K562 (cell line): ENCODE results near the gene FAM120B. TPM values are rescaled to one million over a fixed set of nuclear protein-coding genes. Genes with fewer than 3 reads are reported as not detected.

Source experiments
- ATAC-seq: fragments of 200-7000 bp; cut with Tn5 transposase; 3 replicates; pipeline ENCODE4 v1.9.1; 2020; ENCODE audit warnings: moderate library complexity
- BruUV-seq: library from RNA; stranded (reverse); fragments of 400-500 nt; replicated peaks from 2 replicates; lab custom pipeline; 2021; lab: Mats Ljungman, UMichigan
- CTCF ChIA-PET: fragments of 300-600 bp; formaldehyde crosslinking; extraction: SDS; loops from one replicate; lab custom pipeline; 2021; ENCODE audit warnings: low intra/inter-chr PET ratio; lab: Yijun Ruan, JAX
- POLR2A ChIA-PET: fragments of 300-600, 350-650 bp; sonication (Branson Sonifier 250); formaldehyde crosslinking; extraction: SDS; loops from one replicate; lab custom pipeline; 2021; ENCODE audit warnings: antibody characterized with exemption, inconsistent platforms; lab: Yijun Ruan, JAX
- DNase-seq, 4 experiments: peaks; one replicate each; pipeline versions ENCODE4 v3.0.0 to v3.0.0-alpha.2; 2011 to 2018; ENCODE audit warnings: low spot score in 3 of 4, mixed read lengths in 3 of 4; ENCODE audit errors: extremely low read depth in 1 of 4
- FAIRE-seq: peaks from 2 replicates; lab custom pipeline; 2011; peaks lifted over from hg19 to GRCh38; lab: Jason Lieb, UNC
- H2AFZ ChIP-seq: 2 replicates; pipeline ENCODE4 v1.6.0; 2011; ENCODE audit warnings: low read depth, low read length, control low read depth, inconsistent platforms
- H3K27ac ChIP-seq: fragments of 200-600 bp; 3 replicates; pipeline ENCODE4 v1.8.0; 2011; ENCODE audit warnings: low read depth, mild to moderate bottlenecking, control low read depth, inconsistent platforms, low read length, moderate library complexity, mixed read lengths; ENCODE audit errors: extremely low read depth
- H3K27me3 ChIP-seq, 2 experiments: fragments of 300-600 bp in 1 of 2; 2 replicates in 1 of 2; 3 replicates in 1 of 2; pipeline versions ENCODE4 v1.6.0 to v1.8.0; 2011; ENCODE audit warnings: inconsistent platforms in 2 of 2, low read length in 2 of 2, mild to moderate bottlenecking in 1 of 2, mixed read lengths in 1 of 2, moderate library complexity in 1 of 2; ENCODE audit not compliant: control insufficient read depth in 2 of 2, insufficient read depth in 2 of 2
- H3K36me3 ChIP-seq: fragments of 300-600 bp; 3 replicates; pipeline ENCODE4 v1.8.0; 2011; ENCODE audit warnings: mild to moderate bottlenecking, low read length, inconsistent platforms; ENCODE audit not compliant: control insufficient read depth, insufficient read depth
- H3K4me1 ChIP-seq, 2 experiments: fragments of 200-600 bp in 1 of 2; replicated peaks in 1 of 2; 2 replicates in 1 of 2; 3 replicates in 1 of 2; pipeline versions ENCODE4 v1.5.1 to v1.8.0; 2011; ENCODE audit warnings: inconsistent platforms in 2 of 2, low read length in 2 of 2, mild to moderate bottlenecking in 1 of 2, mixed read lengths in 1 of 2, moderate library complexity in 1 of 2; ENCODE audit not compliant: control insufficient read depth in 2 of 2, insufficient read depth in 2 of 2
- H3K4me2 ChIP-seq: 2 replicates; pipeline ENCODE4 v1.6.1; 2011; ENCODE audit warnings: low read length, control low read depth, inconsistent platforms, mixed read lengths; ENCODE audit not compliant: insufficient read depth
- H3K4me3 ChIP-seq: fragments of 200-600 bp; sonication (generic), shearing (Covaris generic); 2 replicates; pipeline ENCODE4 v1.5.1; 2016; ENCODE audit warnings: control low read depth, inconsistent platforms
- H3K79me2 ChIP-seq: fragments of 200-600 bp; 3 replicates; pipeline ENCODE4 v1.8.0; 2011; ENCODE audit warnings: low read length, inconsistent platforms; ENCODE audit not compliant: control insufficient read depth, insufficient read depth
- H3K9ac ChIP-seq, 2 experiments: 2 replicates each; pipeline versions ENCODE4 v1.6.0 to v1.6.1; 2011; ENCODE audit warnings: low read depth in 2 of 2, low read length in 2 of 2, control low read depth in 1 of 2, inconsistent platforms in 1 of 2, mild to moderate bottlenecking in 1 of 2, mixed read lengths in 1 of 2; ENCODE audit not compliant: insufficient read depth in 1 of 2
- H3K9me1 ChIP-seq: one replicate; pipeline ENCODE4 v1.6.0; 2011; ENCODE audit warnings: inconsistent platforms, mild to moderate bottlenecking, low read length, moderate library complexity; ENCODE audit not compliant: control insufficient read depth, insufficient read depth
- H3K9me3 ChIP-seq: replicated peaks from 2 replicates; pipeline ENCODE4 v1.5.1; 2011; ENCODE audit warnings: low read depth, low read length, inconsistent platforms; ENCODE audit not compliant: control insufficient read depth, insufficient read depth
- H4K20me1 ChIP-seq: replicated peaks from 2 replicates; pipeline ENCODE4 v1.6.1; 2011; ENCODE audit warnings: low read length, inconsistent platforms, mixed read lengths; ENCODE audit not compliant: control insufficient read depth, insufficient read depth
- BRD9 ChIP-seq: fragments of 450-650 bp; IDR thresholded peaks from 2 replicates; pipeline ENCODE4 v1.6.1; 2018; ENCODE audit warnings: low read depth; ENCODE audit not compliant: partially characterized antibody
- ELF2 ChIP-seq: fragments of 250-450 bp; sonication (Bioruptor Pico); IDR thresholded peaks from 2 replicates; pipeline ENCODE4 v1.5.0; 2021; ENCODE audit warnings: mild to moderate bottlenecking
- HDAC1 ChIP-seq, 2 experiments: fragments of 450-650 bp; IDR thresholded peaks; 2 replicates each; pipeline ENCODE4 v1.6.1; 2016 to 2017; ENCODE audit warnings: inconsistent platforms in 1 of 2, mild to moderate bottlenecking in 1 of 2, moderate library complexity in 1 of 2
- HDGF ChIP-seq: fragments of 450-650 bp; IDR thresholded peaks from 2 replicates; pipeline ENCODE4 v1.6.1; 2016
- KLF13 ChIP-seq: fragments of 450-650 bp; IDR thresholded peaks from 2 replicates; pipeline ENCODE4 v1.6.1; 2016; ENCODE audit warnings: missing genetic modification characterization, low read depth, mild to moderate bottlenecking, missing compliant biosample characterization, moderate library complexity, borderline replicate concordance
- NFIX ChIP-seq: fragments of 250-450 bp; sonication (Bioruptor Pico); IDR thresholded peaks from 2 replicates; pipeline ENCODE4 v1.4.0; 2020; ENCODE audit warnings: low read depth, mild to moderate bottlenecking, moderate library complexity
- PTTG1 ChIP-seq: fragments of 450-650 bp; IDR thresholded peaks from 2 replicates; pipeline ENCODE4 v1.6.1; 2016; ENCODE audit warnings: low read depth, mild to moderate bottlenecking, missing genetic modification characterization, missing compliant biosample characterization
- SAFB2 ChIP-seq: fragments of 200-400 bp; formaldehyde crosslinking; IDR thresholded peaks from 2 replicates; pipeline ENCODE4 v1.6.1; 2018; ENCODE audit warnings: borderline replicate concordance, low read length, low read depth, moderate library complexity; ENCODE audit not compliant: severe bottlenecking
- SRSF7 ChIP-seq: fragments of 200-400 bp; formaldehyde crosslinking; optimal IDR thresholded peaks from 2 replicates; pipeline ENCODE3; 2017; ENCODE audit warnings: mild to moderate bottlenecking, low read depth, low read length
- TAL1 ChIP-seq: fragments of 450-650 bp; IDR thresholded peaks from 2 replicates; pipeline ENCODE4 v1.6.1; 2016; ENCODE audit warnings: mild to moderate bottlenecking
- ZNF184 ChIP-seq: sonication (generic); formaldehyde crosslinking; IDR thresholded peaks from 2 replicates; pipeline ENCODE4 v1.5.0; 2020; ENCODE audit warnings: missing genetic modification reagents
- ZNF57 ChIP-seq: fragments of 450-650 bp; formaldehyde crosslinking; IDR thresholded peaks from 2 replicates; pipeline ENCODE4 v1.4.0; 2020; ENCODE audit warnings: mild to moderate bottlenecking, moderate library complexity
- WGBS: fragments of 100-300 bp; shearing (Covaris generic); methylation state at CpG from one replicate; pipeline ENCODE4 v1.1.6; 2016; ENCODE audit warnings: low coverage, mixed read lengths; ENCODE audit not compliant: insufficient coverage; ENCODE audit errors: missing lambda C conversion rate; 5-methylcytosine and 5-hydroxymethylcytosine counted together
- in situ Hi-C: fragments of 300-500 bp; cut with MboI; formaldehyde crosslinking; loops from 4 replicates; pipeline ENCODE4 v1.15.0; 2018; ENCODE audit warnings: inconsistent platforms, mixed read lengths
- intact Hi-C: fragments of 100-400 bp; cut with micrococcal nuclease; formaldehyde crosslinking; loops from 2 replicates; pipeline ENCODE4 v1.14.2; 2022
- polyA plus RNA-seq, 8 experiments: library from polyadenylated mRNA; depleted of rRNA in 4 of 8; stranded (reverse) in 5 of 8; unstranded in 3 of 8; fragments of >200 nt; fragmentation: Nextera tagmentation in 2 of 8; fragmentation: Illumina TruSeq in 1 of 8; extraction: Ambion mirVana in 2 of 8; extraction: Trizol in 1 of 8; gene quantifications; 2 replicates each; pipeline versions ENCODE4 v1.2.1 to v1.2.3, GENCODE V29; 2011 to 2014; ENCODE audit warnings: inconsistent platforms in 1 of 8, missing spikeins in 1 of 8
- total RNA-seq, 7 experiments: library from RNA; depleted of rRNA in 6 of 7; stranded (reverse); fragments of >200 nt in 6 of 7; fragmentation: Illumina TruSeq in 2 of 7; extraction: Trizol in 2 of 7; gene quantifications; 2 replicates each; pipeline versions ENCODE4 v1.2.1 to v1.2.3, GENCODE V29; 2011 to 2021; ENCODE audit warnings: low replicate concordance in 1 of 7
- TF ChIP-seq, protein P1 (sequence below): fragments of 450-650 bp; formaldehyde crosslinking; IDR thresholded peaks from 2 replicates; pipeline ENCODE4 v1.4.0; 2020; ENCODE audit warnings: mild to moderate bottlenecking, moderate library complexity
- TF ChIP-seq, protein P2 (sequence below): fragments of 250-450 bp; sonication (Bioruptor Pico); IDR thresholded peaks from 2 replicates; pipeline ENCODE4 v1.5.0; 2020; ENCODE audit warnings: mild to moderate bottlenecking

The FAM120B gene
- total and polyA plus RNA-seq, 9 of the 15 experiments (the other 6 are each of a cell fraction or from before 2014, with no cell fraction given), result 3.5 to 22.6 (median 14.7) TPM

- ATAC-seq (no peak), FAIRE-seq (no peak)
- POLR2A ChIA-PET, result interaction anchor here (1.8 kb wide), 1 partner anchor 13 kb away, joined by 5 read pairs; no protein-coding TSS in a partner anchor
Measured at GRCh38 chr6:170383466-170384035, 77.0 kb downstream of the FAM120B start.

GRCh38 chr6:170385506-170385905, 78.9 kb downstream of the FAM120B start:
- H3K4me1 ChIP-seq, result no peaks in the 10 kb centered on the region
- in situ Hi-C loops, result no loop called here
- H3K9me3 ChIP-seq, result no peaks in the 10 kb centered on the region
- H3K9ac ChIP-seq, result no peak overlapping the region
- ChIA-PET CTCF (no interaction called here), POLR2A (interaction anchor here (1.8 kb wide), 1 partner anchor 11 kb away, joined by 5 read pairs; no protein-coding TSS in a partner anchor)
- FAIRE-seq (no peak), ATAC-seq (no peak), DNase-seq (no peak)
- no peak overlapping the region for H3K4me3 ChIP-seq
- no peaks in the 10 kb centered on the region for H3K9me1 ChIP-seq
- no TSS peak for BruUV-seq
- H2AFZ ChIP-seq, result no peak overlapping the region
- WGBS, result 73% methylated on average over 5 of the region's 5 CpGs
- no peaks in the 10 kb centered on the region for H3K27me3 ChIP-seq
- no peak overlapping the region for H3K27ac ChIP-seq
- H4K20me1 ChIP-seq, result no peaks in the 10 kb centered on the region
- intact Hi-C loops, result no loop called here
- no peaks in the 10 kb centered on the region for H3K79me2 ChIP-seq
- H3K36me3 ChIP-seq, result peaks cover 22% of the 10 kb centered on the region
- no peak overlapping the region for H3K4me2 ChIP-seq
- no peak for TF ChIP-seq ZNF57 (CRISPR knock-in tag)
- no peak for TF ChIP-seq TAL1
- TF ChIP-seq SRSF7, result no peak
- TF ChIP-seq ELF2 (CRISPR knock-in tag), result no peak
- TF ChIP-seq KLF13 (tag), result no peak
- TF ChIP-seq, protein P1, sequence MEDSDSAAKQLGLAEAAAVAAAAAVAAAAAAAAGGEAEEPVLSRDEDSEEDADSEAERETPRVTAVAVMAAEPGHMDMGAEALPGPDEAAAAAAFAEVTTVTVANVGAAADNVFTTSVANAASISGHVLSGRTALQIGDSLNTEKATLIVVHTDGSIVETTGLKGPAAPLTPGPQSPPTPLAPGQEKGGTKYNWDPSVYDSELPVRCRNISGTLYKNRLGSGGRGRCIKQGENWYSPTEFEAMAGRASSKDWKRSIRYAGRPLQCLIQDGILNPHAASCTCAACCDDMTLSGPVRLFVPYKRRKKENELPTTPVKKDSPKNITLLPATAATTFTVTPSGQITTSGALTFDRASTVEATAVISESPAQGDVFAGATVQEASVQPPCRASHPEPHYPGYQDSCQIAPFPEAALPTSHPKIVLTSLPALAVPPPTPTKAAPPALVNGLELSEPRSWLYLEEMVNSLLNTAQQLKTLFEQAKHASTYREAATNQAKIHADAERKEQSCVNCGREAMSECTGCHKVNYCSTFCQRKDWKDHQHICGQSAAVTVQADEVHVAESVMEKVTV, result no peak
- no peak for TF ChIP-seq SAFB2
- TF ChIP-seq, protein P2, sequence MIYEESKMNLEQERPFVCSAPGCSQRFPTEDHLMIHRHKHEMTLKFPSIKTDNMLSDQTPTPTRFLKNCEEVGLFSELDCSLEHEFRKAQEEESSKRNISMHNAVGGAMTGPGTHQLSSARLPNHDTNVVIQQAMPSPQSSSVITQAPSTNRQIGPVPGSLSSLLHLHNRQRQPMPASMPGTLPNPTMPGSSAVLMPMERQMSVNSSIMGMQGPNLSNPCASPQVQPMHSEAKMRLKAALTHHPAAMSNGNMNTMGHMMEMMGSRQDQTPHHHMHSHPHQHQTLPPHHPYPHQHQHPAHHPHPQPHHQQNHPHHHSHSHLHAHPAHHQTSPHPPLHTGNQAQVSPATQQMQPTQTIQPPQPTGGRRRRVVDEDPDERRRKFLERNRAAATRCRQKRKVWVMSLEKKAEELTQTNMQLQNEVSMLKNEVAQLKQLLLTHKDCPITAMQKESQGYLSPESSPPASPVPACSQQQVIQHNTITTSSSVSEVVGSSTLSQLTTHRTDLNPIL (CRISPR knock-in tag), result no peak
- TF ChIP-seq ZNF184, result no peak
- TF ChIP-seq PTTG1 (tag), result no peak
- no peak for TF ChIP-seq HDGF
- no peak for TF ChIP-seq HDAC1 (IDR thresholded peaks at IDR 0.05)

More at GRCh38 chr6:170383466-170384035, 77.0 kb downstream of the FAM120B start:
- WGBS, result 78% methylated on average over 8 of the region's 8 CpGs
- Histone ChIP-seq H3K27ac (no peak overlapping the region), H3K4me3 (no peak overlapping the region), H3K36me3 (0 out of 3 replicates have a peak, but pooled peaks cover 7% of the 10 kb centered on the region), H2AFZ (no peak overlapping the region)
- TF ChIP-seq NFIX (CRISPR knock-in tag) (no peak), BRD9 (no peak)
- TF ChIP-seq, all 486 proteins: peak for 0
- Histone ChIP-seq H3K27me3 (no peaks in the 10 kb centered on the region), H3K9me3 (no peaks in the 10 kb centered on the region), H3K9ac (no peak overlapping the region), H3K79me2 (no peaks in the 10 kb centered on the region), H3K4me1 (no peaks in the 10 kb centered on the region), H3K4me2 (no peak overlapping the region), H3K9me1 (no peaks in the 10 kb centered on the region), H4K20me1 (no peaks in the 10 kb centered on the region)
- in situ Hi-C loops, result no loop called here
- intact Hi-C loops, result no loop called here
- BruUV-seq, result no TSS peak
- DNase-seq, result no peak
- CTCF ChIA-PET, result no interaction called here
